Testis (tissue), 5 donors: ENCODE results near the gene ZW10. TPM values are rescaled to one million over a fixed set of nuclear protein-coding genes. Genes with fewer than 3 reads are reported as not detected.

ENCODE experiments used
- DNase-seq: peaks from one replicate; pipeline ENCODE4 v3.0.0-alpha.2; 2019
- H3K27ac ChIP-seq, 2 donors: fragments of 200-600 bp; sonication (generic); one replicate each; pipeline ENCODE4 v1.5.1; 2019
- H3K27me3 ChIP-seq: fragments of 200-600 bp; sonication (generic); one replicate; pipeline ENCODE4 v1.5.1; 2019
- H3K36me3 ChIP-seq: fragments of 200-600 bp; sonication (generic); one replicate; pipeline ENCODE4 v1.5.1; 2017; ENCODE audit warnings: low read depth; ENCODE audit errors: missing control alignments
- H3K4me1 ChIP-seq: fragments of 200-600 bp; sonication (generic); one replicate; pipeline ENCODE4 v1.5.1; 2019
- H3K4me3 ChIP-seq, 2 donors: fragments of 200-600 bp; sonication (generic); one replicate each; pipeline ENCODE4 v1.5.1; 2017 to 2019
- H3K9me3 ChIP-seq: fragments of 200-600 bp; sonication (generic); one replicate; pipeline ENCODE4 v1.5.1; 2017
- POLR2A ChIP-seq: fragments of 450-650 bp; IDR thresholded peaks from one replicate; pipeline ENCODE4 v1.6.1; 2017; ENCODE audit warnings: antibody characterized with exemption, mild to moderate bottlenecking, moderate library complexity
- WGBS, 2 donors: methylation state at CpG; one replicate each; pipeline ENCODE4 v1.1.5; 2018; 5-methylcytosine and 5-hydroxymethylcytosine counted together
- intact Hi-C: fragments of 100-400 bp; cut with DNase I; formaldehyde crosslinking; loops from one replicate; pipeline ENCODE4 v1.15.1; 2023; ENCODE audit warnings: low total_unique reads
- long read RNA-seq, 2 donors: transcript quantifications; one replicate each; lab custom pipeline, GENCODE V29; 2026
- polyA plus RNA-seq: library from polyadenylated mRNA; stranded (reverse); fragments of 350-450 nt; fragmentation: Illumina TruSeq; extraction: RNeasy Lipid Tissue Mini Kit (QIAGEN cat#74804); gene quantifications from one replicate; pipeline ENCODE4 v1.2.3, GENCODE V29; 2014; ENCODE audit warnings: low read depth, low replicate concordance; ENCODE audit not compliant: insufficient read depth
- total RNA-seq, 2 donors: library from RNA; depleted of rRNA; stranded (reverse); fragments of >200 nt; gene quantifications; one replicate each; pipeline ENCODE4 v1.2.3, GENCODE V29; 2016
- TF ChIP-seq, protein P1 (sequence below), 3 experiments: fragments of 450-650 bp in 2 of 3; fragments of 200-600 bp in 1 of 3; sonication (generic) in 1 of 3; IDR thresholded peaks; one replicate each; pipeline ENCODE4 v1.5.1; 2016 to 2019; ENCODE audit warnings: antibody characterized with exemption in 3 of 3, mild to moderate bottlenecking in 2 of 3, moderate library complexity in 1 of 3

ZW10 gene
- total RNA-seq (10 to 100 TPM; 19.0 to 29.6 TPM), polyA plus RNA-seq (30.5 TPM)
- long read RNA-seq, donor 1, partial matches to known transcripts = 9 of 13 reads
- long read RNA-seq, donor 1, other reads (novel, unspliced or antisense) = 0 of 13 reads
- long read RNA-seq, donor 2, partial matches to known transcripts = 0 of 1 reads
- long read RNA-seq, donor 2, other reads (novel, unspliced or antisense) = 0 of 1 reads

DNA sequence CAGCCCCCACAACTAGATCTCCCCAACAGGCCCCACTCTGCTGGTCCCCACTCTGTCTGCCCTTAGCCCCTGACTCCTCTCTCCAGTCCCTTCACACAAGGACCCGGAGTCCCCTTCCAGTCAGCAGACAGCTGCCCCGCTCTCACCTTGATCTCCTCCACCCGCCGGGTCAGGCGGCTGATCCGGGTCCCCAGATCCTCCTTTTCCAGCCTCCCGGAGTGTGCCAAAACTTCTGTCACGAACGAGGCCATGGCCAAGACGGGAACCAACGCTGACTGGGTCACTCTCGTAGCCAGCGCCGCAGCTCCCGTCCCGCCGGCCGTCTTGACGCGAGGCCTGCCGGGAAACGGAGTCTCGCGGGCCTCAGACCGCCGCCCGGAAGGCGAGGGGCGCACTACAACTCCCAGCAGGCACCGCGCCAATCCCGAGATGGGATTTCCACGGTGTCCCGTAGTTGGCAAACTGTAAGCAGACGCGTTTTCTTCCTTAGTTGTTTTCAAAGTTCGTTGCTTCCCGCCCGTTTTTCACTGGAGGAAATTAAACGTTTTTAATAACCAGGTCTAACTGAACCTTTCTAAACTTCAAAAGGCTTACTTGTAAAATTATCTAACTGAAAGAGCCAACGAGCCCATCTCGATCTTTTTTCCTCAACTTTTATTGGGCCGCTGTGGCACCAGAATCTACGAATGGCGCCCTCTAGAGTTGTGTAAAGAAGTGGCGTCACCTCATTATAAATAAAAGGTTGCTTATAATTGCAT lies at the start of gene ZW10:
ZW10 (minus strand) TSS at position 277 of the 758 bp plus-strand sequence; CDS start at position 251, 26 bp downstream.
- Histone ChIP-seq H3K9me3 (no peaks in the 10 kb centered on the region), H3K27me3 (no peaks in the 10 kb centered on the region), H3K36me3 (no peaks in the 10 kb centered on the region), H3K27ac (peak within 1 kb of the TSS; percentile 67 to 85), H3K4me3 (peak within 1 kb of the TSS; percentile 89 to 95), H3K4me1 (no peaks in the 10 kb centered on the region)
- intact Hi-C loops = no loop called here
- 0 to 1% methylated on average over 35 to 46 of the region's 46 CpGs for WGBS, 2 donors
- DNase-seq = peak; percentile 97
- TF ChIP-seq POLR2A = no peak
- TF ChIP-seq, protein P1, sequence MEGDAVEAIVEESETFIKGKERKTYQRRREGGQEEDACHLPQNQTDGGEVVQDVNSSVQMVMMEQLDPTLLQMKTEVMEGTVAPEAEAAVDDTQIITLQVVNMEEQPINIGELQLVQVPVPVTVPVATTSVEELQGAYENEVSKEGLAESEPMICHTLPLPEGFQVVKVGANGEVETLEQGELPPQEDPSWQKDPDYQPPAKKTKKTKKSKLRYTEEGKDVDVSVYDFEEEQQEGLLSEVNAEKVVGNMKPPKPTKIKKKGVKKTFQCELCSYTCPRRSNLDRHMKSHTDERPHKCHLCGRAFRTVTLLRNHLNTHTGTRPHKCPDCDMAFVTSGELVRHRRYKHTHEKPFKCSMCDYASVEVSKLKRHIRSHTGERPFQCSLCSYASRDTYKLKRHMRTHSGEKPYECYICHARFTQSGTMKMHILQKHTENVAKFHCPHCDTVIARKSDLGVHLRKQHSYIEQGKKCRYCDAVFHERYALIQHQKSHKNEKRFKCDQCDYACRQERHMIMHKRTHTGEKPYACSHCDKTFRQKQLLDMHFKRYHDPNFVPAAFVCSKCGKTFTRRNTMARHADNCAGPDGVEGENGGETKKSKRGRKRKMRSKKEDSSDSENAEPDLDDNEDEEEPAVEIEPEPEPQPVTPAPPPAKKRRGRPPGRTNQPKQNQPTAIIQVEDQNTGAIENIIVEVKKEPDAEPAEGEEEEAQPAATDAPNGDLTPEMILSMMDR (IDR thresholded peaks at IDR 0.05) = peak; percentile 83 to 88 (median 85)

DNA sequence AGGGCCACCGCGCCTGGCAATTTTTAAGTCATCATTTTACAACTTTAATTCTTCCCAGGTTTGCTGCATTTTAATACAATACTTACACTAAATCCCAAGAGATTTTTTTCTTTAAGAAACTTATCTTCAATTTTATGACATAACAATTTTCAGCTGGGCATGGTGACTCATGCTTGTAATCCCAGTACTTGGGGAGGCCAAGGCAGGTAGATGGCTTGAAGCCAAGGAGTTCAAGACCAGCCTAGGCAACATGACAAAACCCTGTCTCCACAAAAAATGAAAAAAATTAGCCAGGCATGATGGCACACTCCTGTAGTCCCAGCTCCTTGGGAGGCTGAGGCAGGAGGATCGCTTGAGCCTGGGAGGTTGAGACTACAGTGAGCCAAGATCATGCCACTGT lies 44.9 kb upstream of the ZW10 start:
- Histone ChIP-seq H3K4me1 (no peaks in the 10 kb centered on the region), H3K4me3 (no peak overlapping the region), H3K36me3 (no peaks in the 10 kb centered on the region), H3K9me3 (no peaks in the 10 kb centered on the region), H3K27ac (no peak overlapping the region), H3K27me3 (no peaks in the 10 kb centered on the region)
- TF ChIP-seq, protein P1 (IDR thresholded peaks at IDR 0.05) = no peak
- TF ChIP-seq POLR2A = no peak
- intact Hi-C loops = no loop called here
- WGBS, 2 donors = 94 to 100% methylated on average over 3 of the region's 3 CpGs
- DNase-seq = no peak

GRCh38 chr11:113817626-113818025 lies 44.1 kb upstream of the ZW10 start:
- Histone ChIP-seq H3K36me3 (no peaks in the 10 kb centered on the region), H3K4me1 (no peaks in the 10 kb centered on the region), H3K9me3 (no peaks in the 10 kb centered on the region), H3K27ac (no peak overlapping the region), H3K4me3 (no peak overlapping the region), H3K27me3 (no peaks in the 10 kb centered on the region)
- intact Hi-C loops = no loop called here
- no peak for DNase-seq
- TF ChIP-seq, protein P1 (IDR thresholded peaks at IDR 0.05) = no peak
- TF ChIP-seq POLR2A = no peak
- WGBS, 2 donors = 95 to 97% methylated on average over 6 of the region's 6 CpGs

GRCh38 chr11:113817162-113817561 lies 43.7 kb upstream of the ZW10 start:
- no peaks in the 10 kb centered on the region for H3K9me3 ChIP-seq
- no peak for DNase-seq
- no peaks in the 10 kb centered on the region for H3K27me3 ChIP-seq
- WGBS, 2 donors = 93 to 100% methylated on average over 1 of the region's 1 CpG
- intact Hi-C loops = no loop called here
- no peaks in the 10 kb centered on the region for H3K36me3 ChIP-seq
- no peaks in the 10 kb centered on the region for H3K4me1 ChIP-seq
- H3K4me3 ChIP-seq = no peak overlapping the region
- no peak overlapping the region for H3K27ac ChIP-seq
- TF ChIP-seq POLR2A = no peak
- TF ChIP-seq, protein P1 (IDR thresholded peaks at IDR 0.05) = no peak
